GM19468 (cell line): ENCODE measurements around the gene HCN2.

Experiments
- ATAC-seq: cut with Tn5 transposase; IDR thresholded peaks from one replicate; pipeline ENCODE4 v1.9.1; 2021; ENCODE audit warnings: mild to moderate bottlenecking, moderate library complexity, moderate number of reproducible peaks; ENCODE audit not compliant: unreplicated experiment; ENCODE audit errors: extremely low read depth

HCN2 gene

DNA sequence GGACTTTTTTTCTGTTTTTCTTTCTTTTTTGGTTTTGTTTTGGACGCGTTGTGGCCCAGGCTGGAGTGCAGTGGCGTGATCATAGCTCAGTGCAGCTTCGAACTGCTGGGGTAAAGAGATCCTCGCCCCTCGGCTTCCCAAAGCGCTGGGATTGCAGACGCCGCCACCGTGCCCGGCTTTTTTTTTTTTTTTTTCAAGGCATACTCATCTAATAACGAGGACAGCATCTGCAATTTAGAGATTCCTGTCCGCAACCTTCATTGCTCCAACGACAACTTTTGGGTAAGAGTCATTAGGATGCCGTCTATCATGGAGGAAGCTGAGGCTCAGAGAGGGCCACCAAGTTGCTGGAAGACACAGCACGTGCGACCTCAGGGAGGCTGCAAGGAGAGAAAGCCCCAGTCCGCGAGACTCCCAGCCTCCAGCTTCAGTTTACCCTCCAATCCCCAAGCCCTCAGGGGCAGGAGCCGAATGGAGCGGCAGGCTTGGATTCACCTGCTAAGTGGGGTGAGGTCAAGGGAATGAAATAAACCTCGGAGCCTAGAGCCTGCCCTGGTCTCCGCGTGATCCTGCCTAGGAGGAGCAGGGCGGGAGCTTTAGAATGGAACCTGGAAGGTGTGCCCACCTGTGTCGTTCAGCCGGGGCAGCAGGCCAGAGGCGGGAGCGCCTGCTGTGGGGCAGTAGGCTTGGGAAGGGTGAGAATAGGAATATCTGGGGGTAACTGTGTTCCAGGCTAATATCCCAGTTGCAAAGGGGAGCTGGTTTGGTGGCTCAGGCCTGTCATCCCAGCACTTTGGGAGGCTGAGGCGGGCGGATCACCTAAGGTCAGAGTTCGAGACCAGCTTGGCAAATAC is 44.3 kb downstream of the HCN2 start:
- ATAC-seq = no peak

GRCh38 chr19:634975-635652 is 45.4 kb downstream of the HCN2 start:
- no peak for ATAC-seq

GRCh38 chr19:638906-639252 is 49.2 kb downstream of the HCN2 start:
- no peak for ATAC-seq

DNA sequence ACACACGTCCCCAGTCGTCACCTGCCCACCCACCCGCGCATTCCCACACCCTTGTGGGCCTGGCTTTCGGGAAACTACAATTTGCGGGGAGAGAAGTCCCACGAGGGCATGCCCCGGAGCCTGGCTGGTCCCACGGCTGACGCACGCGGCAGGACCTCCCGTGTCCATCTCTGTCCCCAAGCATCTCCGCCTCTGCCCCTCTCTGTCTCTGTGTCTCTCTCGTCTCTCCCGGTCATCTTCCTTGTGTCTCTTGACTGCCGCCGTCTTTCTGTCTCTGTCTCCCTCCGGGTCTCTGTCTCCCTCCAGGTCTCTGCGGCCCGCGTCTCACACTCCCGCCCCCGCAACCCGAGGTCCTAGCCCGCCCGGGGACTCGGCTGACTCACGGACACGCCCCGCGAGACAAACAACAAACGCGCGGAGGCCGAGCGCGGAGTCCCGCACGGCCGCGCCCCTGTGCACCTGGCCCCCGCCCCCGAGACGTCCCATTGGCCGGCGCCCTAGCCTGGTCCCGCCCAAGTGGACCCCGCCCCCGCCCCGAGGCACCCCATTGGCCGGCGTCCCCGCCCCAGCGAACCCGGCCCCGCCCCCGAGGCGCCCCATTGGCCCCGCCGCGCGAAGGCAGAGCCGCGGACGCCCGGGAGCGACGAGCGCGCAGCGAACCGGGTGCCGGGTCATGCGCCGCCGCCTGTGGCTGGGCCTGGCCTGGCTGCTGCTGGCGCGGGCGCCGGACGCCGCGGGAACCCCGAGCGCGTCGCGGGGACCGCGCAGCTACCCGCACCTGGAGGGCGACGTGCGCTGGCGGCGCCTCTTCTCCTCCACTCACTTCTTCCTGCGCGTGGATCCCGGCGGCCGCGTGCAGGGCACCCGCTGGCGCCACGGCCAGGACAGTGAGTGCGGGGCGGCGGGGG is 49.8 kb downstream of the HCN2 start, which contains the start of gene FGF22:
Gene FGF22 (plus strand): TSS at position 627 of the 908 bp plus-strand sequence. CDS start 47 bp downstream, at position 674.
- ATAC-seq = no peak

DNA sequence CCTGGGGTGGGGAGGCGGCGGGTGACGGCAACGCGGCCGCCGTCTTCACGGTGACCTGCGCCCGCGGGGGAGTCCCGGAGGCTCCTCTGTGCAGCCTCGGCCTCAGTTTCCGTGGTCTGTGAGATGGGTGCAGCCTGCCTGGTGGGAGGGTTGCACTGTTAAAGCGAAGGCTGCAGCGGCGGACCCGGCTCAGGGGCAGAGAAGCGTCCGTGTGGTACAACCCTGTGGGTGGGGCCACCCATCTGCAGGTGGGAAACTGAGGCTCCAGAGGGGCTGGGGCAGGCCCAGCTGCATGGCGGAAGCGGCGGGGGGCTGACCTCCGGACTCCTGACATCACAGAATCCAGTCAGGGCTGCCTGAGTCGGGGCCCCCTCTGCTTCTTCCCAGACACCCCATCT is 50.5 kb downstream of the HCN2 start:
- ATAC-seq = no peak

DNA sequence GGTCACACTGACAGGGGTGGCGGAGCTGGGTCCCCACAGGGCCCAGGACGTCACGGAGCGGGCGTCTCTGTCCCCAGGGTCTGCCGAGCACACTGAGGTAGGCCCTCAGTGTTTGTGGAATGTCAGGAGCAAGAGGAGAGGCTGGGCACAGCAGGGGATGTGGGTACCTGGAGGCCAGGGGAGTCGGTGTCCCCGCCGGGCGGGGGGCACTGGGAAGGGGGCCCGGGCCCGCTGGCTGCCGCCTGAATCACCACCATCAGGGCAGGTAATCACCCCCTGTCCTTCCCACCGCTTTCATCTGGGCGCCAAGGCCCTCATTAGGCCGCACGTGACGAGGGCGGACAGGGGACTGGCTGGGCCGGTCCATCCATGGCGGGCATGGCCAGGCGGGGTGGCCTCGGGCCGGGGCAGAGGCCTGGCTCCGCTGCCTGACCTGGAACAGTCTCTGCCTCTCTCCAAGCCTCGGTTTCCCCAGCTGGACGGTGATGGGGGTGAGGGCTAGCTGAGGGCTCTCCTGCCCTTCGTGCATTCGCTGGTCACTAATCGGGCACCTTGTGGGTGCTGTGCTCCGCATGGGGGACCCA is 51.0 kb downstream of the HCN2 start:
- ATAC-seq = no peak

- no peak for ATAC-seq
These were observed 52.0 kb downstream of the HCN2 start for GRCh38 chr19:641702-642101.

GRCh38 chr19:642767-643727 is 53.4 kb downstream of the HCN2 start:
- no peak for ATAC-seq

DNA sequence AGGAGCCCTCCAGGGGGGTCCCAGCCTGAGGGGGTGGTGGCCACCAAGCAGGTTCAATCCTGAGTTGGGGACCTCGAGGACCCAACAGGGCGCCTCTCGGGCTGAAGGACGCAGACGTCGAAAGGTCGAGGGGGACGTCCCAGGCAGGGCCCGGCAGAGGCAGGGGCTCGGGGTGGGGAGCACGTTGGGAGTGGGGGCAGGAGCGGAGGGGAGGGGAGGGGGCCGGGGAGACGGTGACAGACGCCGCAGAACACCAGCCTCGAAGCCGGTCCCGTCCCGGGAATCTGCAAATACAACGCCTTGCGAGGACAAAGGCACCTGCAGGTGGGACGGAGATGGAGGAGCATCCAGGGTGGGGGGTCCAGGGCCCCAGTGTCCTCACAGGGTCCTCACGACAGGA is 54.1 kb downstream of the HCN2 start:
- no peak for ATAC-seq

DNA sequence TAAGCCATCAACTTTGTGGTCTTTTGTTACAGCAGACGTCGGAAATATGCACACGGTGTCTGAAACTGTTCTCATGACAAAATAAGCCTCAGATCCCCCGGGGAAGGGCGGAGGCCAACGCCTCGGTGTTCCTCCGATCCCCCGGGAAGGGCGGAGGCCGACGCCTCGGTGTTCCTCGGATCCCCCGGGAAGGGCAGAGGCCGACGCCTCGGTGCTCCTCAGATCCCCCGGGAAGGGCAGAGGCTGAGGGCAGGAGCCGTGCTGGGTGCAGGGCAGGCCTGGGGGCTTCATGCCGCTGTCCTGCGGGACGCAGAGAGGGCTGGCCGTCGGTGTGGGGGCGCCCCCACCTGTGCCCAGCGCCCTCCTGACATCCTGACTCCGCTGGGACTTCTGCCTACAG is 54.7 kb downstream of the HCN2 start:
- no peak for ATAC-seq

GRCh38 chr19:644789-645188 is 55.1 kb downstream of the HCN2 start:
- no peak for ATAC-seq

DNA sequence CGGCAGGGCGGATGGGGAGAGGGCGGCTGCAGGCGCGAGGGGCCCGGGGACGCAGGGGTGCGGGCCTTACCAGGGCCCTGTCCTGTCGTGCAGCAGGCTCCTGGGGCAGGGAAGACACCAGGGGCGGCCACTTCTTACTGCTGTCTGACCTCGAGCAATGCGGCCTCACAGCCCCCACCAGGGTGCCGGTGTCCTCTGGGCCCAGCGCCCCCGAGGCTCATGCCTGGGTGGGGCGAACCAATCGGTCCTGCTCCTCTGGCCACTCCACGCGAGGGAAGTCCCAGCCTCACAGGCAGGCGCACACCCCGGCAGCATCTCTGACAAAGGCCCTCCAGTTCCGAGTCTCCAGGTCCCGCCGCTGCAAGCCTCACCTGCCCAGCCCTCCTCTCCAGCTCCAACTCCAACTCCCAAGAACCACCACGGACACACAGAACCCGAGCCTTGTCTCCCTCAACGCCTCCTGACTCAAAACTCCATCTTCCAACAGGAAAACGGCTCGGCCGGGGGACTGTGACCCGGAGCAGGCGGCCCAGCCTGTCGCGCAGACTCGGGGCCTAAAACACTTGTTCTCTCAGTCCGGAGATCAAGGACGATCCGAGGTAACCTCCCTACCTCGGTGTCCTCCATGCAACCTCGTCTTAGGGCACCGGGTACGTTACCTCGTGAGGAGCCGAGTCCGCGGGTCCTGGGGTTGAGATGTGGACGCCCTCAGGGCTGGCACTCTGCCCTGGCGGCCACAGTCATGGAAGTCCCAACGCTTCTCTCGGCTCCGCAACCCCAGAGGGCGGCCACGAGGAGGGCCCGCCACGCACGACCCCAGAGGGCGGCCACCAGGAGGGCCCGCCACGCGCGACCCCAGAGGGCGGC is 56.5 kb downstream of the HCN2 start:
- ATAC-seq = no peak

- ATAC-seq = no peak
These were observed 57.3 kb downstream of the HCN2 start for GRCh38 chr19:646779-647565.

GRCh38 chr19:647566-648284 is 58.0 kb downstream of the HCN2 start:
- ATAC-seq = no peak

GRCh38 chr19:648305-648704 is 58.6 kb downstream of the HCN2 start:
- no peak for ATAC-seq

GRCh38 chr19:648904-649801 is 59.5 kb downstream of the HCN2 start:
- ATAC-seq = no peak
